Stimulated activated naive B cell treated with anti-CD40 and anti-IgM and Interleukin-4, amounts not matched to agents 10 μg/mL and 1 μg/mL and 100 μg/mL, for 72 hours (primary cell): ENCODE data around the gene WDR73.
"Not testable (repeated sequence)": the region's sequence is repeated elsewhere in the genome, so short reads cannot be mapped to it uniquely, and the experiment has no call there.

ENCODE experiments used
- ATAC-seq, 2 donors: fragments of 150-1000 bp; cut with Tn5 transposase; replicated peaks; 2 replicates each; pipeline ENCODE4 v1.10.0; 2021; ENCODE audit warnings: moderate library complexity in 1 of 2
- DNase-seq: peaks from one replicate; pipeline ENCODE4 v3.0.0; 2021
- H3K27ac Mint-ChIP-seq: one replicate; pipeline ENCODE4 v1.8.0; 2022; ENCODE audit warnings: mild to moderate bottlenecking, mixed read lengths
- H3K27me3 Mint-ChIP-seq, 2 donors: one replicate each; pipeline ENCODE4 v1.8.0; 2022; ENCODE audit warnings: mixed read lengths in 2 of 2
- H3K36me3 Mint-ChIP-seq, 2 donors: one replicate each; pipeline ENCODE4 v1.8.0; 2022; ENCODE audit warnings: mixed read lengths in 2 of 2, mild to moderate bottlenecking in 1 of 2
- H3K4me1 Mint-ChIP-seq, 2 donors: one replicate each; pipeline ENCODE4 v1.8.0; 2022; ENCODE audit warnings: mixed read lengths in 2 of 2, mild to moderate bottlenecking in 1 of 2
- H3K4me3 Mint-ChIP-seq, 2 donors: one replicate each; pipeline ENCODE4 v1.8.0; 2022; ENCODE audit warnings: mild to moderate bottlenecking in 2 of 2, mixed read lengths in 2 of 2, moderate library complexity in 1 of 2
- H3K9me3 Mint-ChIP-seq, 2 donors: one replicate each; pipeline ENCODE4 v1.8.0; 2022; ENCODE audit warnings: mixed read lengths in 2 of 2, mild to moderate bottlenecking in 1 of 2

The WDR73 gene

DNA sequence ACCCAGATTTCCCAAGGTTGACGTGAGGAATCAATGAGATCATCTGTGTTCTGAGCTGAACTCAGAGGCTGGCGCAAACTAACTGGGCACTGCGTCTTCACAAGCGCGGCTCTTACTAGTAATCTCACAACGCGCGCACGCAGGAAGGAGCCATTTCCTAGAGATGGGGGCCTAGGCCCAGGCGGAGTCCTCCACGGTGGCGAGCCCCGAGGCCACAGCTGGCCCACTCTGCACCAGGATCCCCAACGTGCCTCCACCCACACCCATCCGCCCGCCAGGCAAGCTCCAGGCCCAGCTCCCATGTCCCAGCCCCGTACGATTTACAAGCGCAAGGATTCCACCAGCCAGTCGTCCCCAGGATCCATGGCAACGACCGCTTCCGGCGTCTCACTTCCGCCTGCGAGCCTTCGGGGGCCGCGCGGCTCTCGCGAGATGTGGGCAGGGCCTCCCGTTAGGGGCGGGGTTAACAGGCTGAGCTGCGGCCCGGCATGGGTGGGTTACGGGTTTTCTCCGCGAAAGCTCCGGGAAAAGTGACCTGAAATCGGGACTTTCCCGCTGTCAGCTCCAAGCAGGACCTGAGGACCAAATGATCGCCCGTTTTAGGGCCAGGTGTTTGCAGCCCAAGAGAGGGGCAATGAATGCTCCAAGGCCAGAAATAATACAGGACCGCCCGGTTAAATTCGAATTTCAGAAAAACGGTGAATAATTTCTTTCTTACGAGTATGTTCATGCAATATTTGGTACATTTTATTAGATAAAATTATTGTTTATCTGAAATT lies at the start of gene WDR73:
WDR73 (minus strand) TSS at position 374 of the 779 bp plus-strand sequence; CDS start at position 365, 9 bp downstream.
- H3K4me1 Mint-ChIP-seq: peaks cover 28 to 55% of the 10 kb centered on the region in 2 donors
- ATAC-seq (peak; percentile 82 to 85), DNase-seq (peak; percentile 95)
- H3K36me3 Mint-ChIP-seq: peaks cover 17 to 20% of the 10 kb centered on the region in 2 donors
- H3K27me3 Mint-ChIP-seq: no peaks in the 10 kb centered on the region
- H3K9me3 Mint-ChIP-seq: no peaks in the 10 kb centered on the region
- H3K4me3 Mint-ChIP-seq: peak within 1 kb of the TSS; percentile 99
- H3K27ac Mint-ChIP-seq: peak within 1 kb of the TSS; percentile 99

DNA sequence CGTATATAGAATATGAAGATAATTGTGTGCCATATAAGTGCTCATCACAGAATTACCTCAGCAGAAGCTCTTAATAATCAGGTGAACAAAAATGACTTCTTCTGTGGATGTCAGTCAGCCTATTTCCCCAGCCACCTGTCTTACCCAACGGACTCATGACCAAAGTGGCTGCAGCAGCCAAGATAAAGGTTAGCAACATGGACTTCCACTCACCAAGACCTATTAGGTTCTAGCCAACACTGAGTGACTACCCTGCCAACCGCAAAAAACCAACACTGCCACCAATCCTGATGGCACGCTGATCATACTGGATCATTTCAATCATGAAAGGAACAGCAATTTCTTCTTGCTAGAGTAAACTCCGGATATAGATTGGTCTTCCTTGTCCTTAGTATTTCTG lies 49.7 kb upstream of the WDR73 start:
- DNase-seq (no peak), ATAC-seq (no peak)
- Mint-ChIP-seq H3K4me1 (peaks cover 36 to 61% of the 10 kb centered on the region in 2 donors), H3K4me3 (no peak overlapping the region), H3K9me3 (no peaks in the 10 kb centered on the region), H3K27me3 (no peaks in the 10 kb centered on the region), H3K27ac (no peak overlapping the region), H3K36me3 (peaks cover 26 to 42% of the 10 kb centered on the region in 2 donors)

DNA sequence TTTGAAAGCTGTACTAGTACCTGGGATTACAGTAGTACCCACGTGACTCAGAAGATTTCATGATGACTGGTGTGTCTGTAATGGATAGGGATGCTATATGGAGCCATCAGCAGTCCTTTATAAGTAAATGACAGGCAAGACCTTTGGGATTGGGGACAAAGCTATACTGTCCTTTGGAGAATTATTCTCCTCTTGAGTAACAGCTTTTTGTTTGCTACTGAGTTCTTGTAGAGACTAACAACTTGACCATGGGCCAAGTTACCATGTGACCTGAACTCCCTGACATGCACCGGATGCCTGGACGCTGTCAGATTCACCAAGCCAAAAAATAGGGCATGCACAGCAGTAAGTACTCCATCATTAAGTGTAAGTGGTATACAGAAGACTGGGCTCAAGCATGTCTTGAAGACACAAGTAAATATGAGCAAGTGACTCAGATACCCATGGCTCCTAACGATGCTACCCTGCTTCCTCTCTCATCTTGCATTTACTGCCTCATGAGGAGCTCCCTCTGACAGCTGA lies 48.9 kb upstream of the WDR73 start:
- Mint-ChIP-seq H3K36me3 (peaks cover 22 to 38% of the 10 kb centered on the region in 2 donors), H3K27ac (peak overlapping the region; percentile 39), H3K4me1 (peaks cover 32 to 56% of the 10 kb centered on the region in 2 donors), H3K27me3 (no peaks in the 10 kb centered on the region), H3K4me3 (no peak overlapping the region), H3K9me3 (no peaks in the 10 kb centered on the region)
- ATAC-seq: no peak
- DNase-seq: no peak

DNA sequence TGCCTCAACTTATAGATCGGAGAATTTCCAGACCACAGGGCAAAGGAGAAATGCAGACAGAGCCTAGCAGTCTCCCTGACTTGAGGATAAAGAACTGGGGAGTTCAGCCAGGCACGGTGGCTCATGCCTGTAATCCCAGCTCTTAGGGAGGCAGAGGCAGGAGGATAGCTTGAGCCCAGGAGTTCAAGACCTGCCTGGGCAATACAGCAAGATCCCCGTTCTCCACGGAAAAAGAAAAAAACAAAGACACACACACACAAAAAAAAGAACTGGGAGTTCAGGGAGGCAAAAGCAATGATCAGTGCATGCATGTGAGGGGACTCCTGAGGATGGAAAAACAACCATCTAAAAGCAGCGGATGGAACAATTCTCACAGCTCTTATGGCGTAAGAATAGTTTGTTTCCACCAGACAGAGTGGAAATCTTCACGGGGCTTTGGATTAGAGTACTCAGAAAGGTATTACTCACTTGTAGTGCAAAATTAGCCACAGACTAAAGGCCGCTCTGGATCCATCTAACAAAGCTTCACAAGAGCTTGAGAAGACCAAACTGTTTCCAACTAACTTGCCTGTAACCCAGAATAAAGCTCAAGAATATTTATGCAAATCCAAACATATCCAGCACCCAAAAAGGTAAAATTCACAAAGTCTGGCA lies 45.6 kb upstream of the WDR73 start:
- peak overlapping the region; percentile 14 for H3K27ac Mint-ChIP-seq
- ATAC-seq (peak; percentile 61 to 68), DNase-seq (no peak)
- no peaks in the 10 kb centered on the region for H3K27me3 Mint-ChIP-seq
- H3K36me3 Mint-ChIP-seq: peaks cover 20 to 30% of the 10 kb centered on the region in 2 donors
- peaks cover 26 to 54% of the 10 kb centered on the region in 2 donors for H3K4me1 Mint-ChIP-seq
- H3K9me3 Mint-ChIP-seq: no peaks in the 10 kb centered on the region
- no peak overlapping the region for H3K4me3 Mint-ChIP-seq

DNA sequence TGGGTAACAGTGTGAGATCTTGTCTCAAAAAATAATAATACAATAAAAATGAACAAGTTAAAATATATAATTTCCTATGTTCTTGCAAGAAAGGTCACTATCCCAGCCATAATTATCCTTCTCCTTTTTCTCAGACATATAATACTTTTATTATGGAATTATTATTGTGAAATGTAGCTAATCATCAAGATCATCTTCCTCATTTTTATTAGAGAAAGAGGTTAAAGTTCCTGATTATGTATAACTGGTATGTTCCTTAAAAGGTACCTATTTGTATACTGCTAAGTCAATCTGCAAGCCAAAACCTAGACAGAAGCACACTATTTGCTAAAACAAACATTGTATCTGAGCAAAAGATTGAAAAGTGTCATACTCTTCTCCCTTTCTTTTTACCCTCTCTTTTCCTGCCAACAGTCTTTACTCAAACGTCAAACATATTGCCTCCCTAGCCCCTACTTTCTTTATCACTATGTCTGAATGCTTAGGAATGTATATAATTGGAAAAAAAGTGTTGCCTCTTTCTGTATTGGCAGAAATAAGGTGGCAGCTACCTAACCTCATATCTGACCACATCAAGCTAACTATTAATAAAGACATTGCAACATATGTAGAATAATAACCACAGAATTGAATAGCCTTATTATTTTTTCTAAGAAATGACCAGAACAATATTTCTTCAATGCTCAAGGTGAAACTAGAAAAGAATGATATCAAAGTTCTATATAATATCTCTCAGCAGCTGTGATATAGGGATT lies 43.3 kb upstream of the WDR73 start:
- no peaks in the 10 kb centered on the region for H3K9me3 Mint-ChIP-seq
- no peak overlapping the region for H3K27ac Mint-ChIP-seq
- no peak for ATAC-seq

DNA sequence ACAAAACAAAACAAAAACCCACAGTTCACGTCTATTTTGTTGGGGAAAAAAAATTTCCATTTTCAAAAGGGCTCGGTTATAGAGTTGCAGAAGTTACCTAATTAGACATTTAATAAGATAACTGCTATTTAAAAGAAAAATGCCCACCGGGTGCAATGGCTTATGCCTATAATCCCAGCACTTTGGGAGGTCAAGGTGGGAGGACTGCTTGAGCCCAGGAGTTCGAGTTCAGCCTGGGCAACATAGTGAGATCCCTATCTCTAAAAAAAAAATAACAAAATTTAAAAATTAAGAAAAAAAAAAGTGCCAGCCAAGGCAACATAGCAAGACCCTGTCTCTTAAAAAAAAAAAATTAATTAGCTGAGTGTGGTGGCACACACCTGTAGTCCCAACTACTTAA lies 42.7 kb upstream of the WDR73 start:
- no peak for ATAC-seq
- Mint-ChIP-seq H3K4me3 (no peak overlapping the region), H3K4me1 (peaks cover 11 to 40% of the 10 kb centered on the region in 2 donors), H3K27ac (no peak overlapping the region), H3K27me3 (no peaks in the 10 kb centered on the region), H3K36me3 (peaks cover 17 to 22% of the 10 kb centered on the region in 2 donors), H3K9me3 (no peaks in the 10 kb centered on the region)
- DNase-seq: no peak

More for the DNA sequence above, 43.3 kb upstream of the WDR73 start:
- DNase-seq: no peak
- Mint-ChIP-seq H3K4me1 (peaks cover 11 to 34% of the 10 kb centered on the region in 2 donors), H3K27me3 (no peaks in the 10 kb centered on the region), H3K36me3 (peaks cover 12 to 15% of the 10 kb centered on the region in 2 donors), H3K4me3 (no peak overlapping the region)

DNA sequence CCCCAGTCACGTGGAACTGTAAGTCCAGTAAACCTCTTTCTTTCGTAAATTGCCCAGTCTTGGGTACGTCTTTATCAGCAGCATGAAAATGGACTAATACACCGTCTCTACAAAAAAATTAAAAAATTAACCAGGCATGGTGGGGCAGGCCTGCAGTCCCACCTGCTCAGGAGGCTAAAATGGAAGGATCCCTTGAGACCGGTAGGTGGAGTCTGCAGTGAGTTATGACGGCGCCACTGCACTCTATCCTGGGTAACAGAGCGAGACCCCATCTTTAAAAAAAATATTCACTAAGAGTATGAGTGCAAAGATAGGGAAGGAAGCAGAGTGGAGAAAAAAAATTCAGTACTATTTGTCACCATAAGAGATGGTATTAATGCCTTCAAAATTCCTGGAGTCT lies 36.3 kb upstream of the WDR73 start:
- Mint-ChIP-seq H3K36me3 (peaks cover 42 to 44% of the 10 kb centered on the region in 2 donors), H3K4me3 (no peak overlapping the region), H3K27me3 (no peaks in the 10 kb centered on the region), H3K27ac (peak overlapping the region; percentile 20), H3K9me3 (peaks cover 6 to 8% of the 10 kb centered on the region in 2 donors), H3K4me1 (peaks cover 14 to 44% of the 10 kb centered on the region in 2 donors)
- peak; percentile 43 to 46 for ATAC-seq
- no peak for DNase-seq

DNA sequence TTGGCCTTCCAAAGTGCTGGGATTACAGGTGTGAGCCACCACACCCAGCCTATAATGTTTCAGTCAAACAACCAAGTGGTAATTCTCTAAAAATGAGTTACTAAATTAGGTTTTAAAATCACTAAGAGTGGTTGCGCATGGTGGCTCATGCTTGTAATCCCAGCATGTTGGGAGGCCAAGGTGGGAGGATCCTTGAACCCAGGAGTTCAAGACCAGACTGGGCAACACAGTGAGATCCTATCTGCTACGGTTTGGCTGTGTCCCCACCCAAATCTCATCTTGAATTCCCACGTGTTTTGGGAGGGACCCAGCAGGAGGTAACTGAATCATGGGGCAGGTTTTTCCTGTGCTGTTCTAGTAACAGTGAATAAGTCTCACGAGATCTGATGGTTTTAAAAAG lies 35.8 kb upstream of the WDR73 start:
- no peak for ATAC-seq
- no peaks in the 10 kb centered on the region for H3K27me3 Mint-ChIP-seq
- DNase-seq: no peak
- peaks cover 45 to 46% of the 10 kb centered on the region in 2 donors for H3K36me3 Mint-ChIP-seq
- peaks cover 14 to 43% of the 10 kb centered on the region in 2 donors for H3K4me1 Mint-ChIP-seq
- H3K9me3 Mint-ChIP-seq: peaks cover 6 to 8% of the 10 kb centered on the region in 2 donors
- H3K27ac Mint-ChIP-seq: peak overlapping the region; percentile 20
- no peak overlapping the region for H3K4me3 Mint-ChIP-seq

DNA sequence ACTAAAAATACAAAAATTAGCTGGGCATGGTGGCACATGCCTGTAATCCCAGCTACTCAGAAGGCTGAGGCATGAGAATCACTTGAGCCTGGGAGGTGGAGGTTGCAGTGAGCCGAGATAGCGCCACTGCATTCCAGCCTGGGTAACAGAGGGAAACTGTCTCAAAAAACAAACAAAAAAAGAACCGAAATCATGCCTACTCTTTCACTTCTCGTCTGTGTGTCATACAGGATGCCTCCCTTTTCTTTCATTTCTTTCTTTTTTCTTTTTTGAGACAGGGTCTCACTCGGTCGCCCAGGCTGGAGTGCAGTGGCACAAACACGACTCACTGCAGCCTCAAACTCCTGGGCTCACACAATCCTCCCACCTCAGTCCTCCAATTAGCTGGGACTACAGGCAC lies 32.4 kb upstream of the WDR73 start:
- not testable (repeated sequence) for H3K27me3 Mint-ChIP-seq, H3K9me3 Mint-ChIP-seq, DNase-seq
- Mint-ChIP-seq H3K36me3 (peaks cover 51 to 59% of the 10 kb centered on the region in 2 donors), H3K27ac (peak overlapping the region; percentile 84), H3K4me3 (peak overlapping the region; percentile 30 to 62), H3K4me1 (peaks cover 17 to 49% of the 10 kb centered on the region in 2 donors)
- peak; percentile 85 to 88 for ATAC-seq

DNA sequence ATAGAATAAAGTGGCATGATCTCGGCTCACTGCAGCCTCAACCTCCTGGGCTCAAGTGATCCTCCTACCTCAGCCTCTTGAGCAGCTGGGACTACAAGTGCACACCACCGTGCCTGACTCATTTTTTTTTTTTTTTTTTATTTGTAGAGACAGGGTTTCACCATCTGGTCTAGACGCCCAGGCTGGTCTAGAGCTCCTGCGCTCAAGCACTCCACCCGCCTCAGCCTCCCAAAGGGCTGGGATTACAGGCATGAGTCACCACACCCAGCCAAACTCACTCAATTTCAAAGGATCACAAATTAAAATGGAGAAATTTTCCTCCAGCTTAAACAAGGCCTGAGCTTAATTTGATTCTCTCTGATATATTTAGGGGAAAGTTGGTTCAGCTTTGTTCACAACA lies 31.2 kb upstream of the WDR73 start:
- Mint-ChIP-seq H3K4me3 (no peak overlapping the region), H3K36me3 (peaks cover 44 to 55% of the 10 kb centered on the region in 2 donors), H3K4me1 (peaks cover 13 to 40% of the 10 kb centered on the region in 2 donors), H3K27me3 (no peaks in the 10 kb centered on the region), H3K27ac (no peak overlapping the region), H3K9me3 (peaks cover 2 to 4% of the 10 kb centered on the region in 2 donors)
- ATAC-seq: no peak
- DNase-seq: no peak

DNA sequence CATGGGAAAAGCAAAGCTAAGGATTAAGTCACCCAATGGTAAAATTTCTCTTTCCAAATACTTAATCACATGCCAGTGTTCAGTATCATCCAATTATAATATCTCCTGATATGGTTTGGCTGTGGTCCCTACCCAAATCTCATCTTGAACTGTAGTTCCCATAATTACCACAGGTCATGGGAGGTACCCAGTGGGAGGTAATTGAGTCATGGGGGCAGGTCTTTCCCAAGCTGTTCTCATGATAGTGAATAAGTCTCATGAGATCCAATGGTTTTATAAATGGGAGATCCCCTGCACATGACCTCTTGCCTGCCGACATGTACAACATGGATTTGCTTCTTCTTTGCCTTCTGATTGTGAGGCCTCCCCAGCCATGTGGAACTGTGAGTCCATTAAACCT lies 30.0 kb upstream of the WDR73 start:
- Mint-ChIP-seq H3K36me3 (peaks cover 36 to 50% of the 10 kb centered on the region in 2 donors), H3K4me1 (peaks cover 11 to 36% of the 10 kb centered on the region in 2 donors), H3K27me3 (no peaks in the 10 kb centered on the region), H3K27ac (no peak overlapping the region), H3K4me3 (no peak overlapping the region), H3K9me3 (no peaks in the 10 kb centered on the region)
- ATAC-seq: no peak
- no peak for DNase-seq

DNA sequence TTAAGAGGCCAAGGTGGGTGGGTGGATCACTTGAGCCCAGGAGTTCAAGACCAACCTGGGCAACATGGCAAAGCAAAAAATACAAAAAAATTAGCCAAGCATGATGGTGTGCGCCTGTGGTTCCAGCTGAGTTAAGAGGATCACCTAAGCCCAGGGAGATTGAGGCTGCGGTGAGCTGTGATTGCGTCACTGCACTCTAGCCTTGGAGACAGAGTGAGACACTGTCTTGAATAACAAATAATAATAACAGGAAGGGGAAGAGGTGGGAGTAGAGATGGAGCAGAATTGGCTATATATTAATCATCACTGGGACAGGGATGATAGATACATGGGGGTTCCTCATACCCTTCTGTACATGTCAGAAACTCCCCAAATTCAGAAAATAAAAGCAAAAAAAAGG lies 27.7 kb upstream of the WDR73 start:
- no peak for DNase-seq
- H3K36me3 Mint-ChIP-seq: peaks cover 22 to 42% of the 10 kb centered on the region in 2 donors

DNA sequence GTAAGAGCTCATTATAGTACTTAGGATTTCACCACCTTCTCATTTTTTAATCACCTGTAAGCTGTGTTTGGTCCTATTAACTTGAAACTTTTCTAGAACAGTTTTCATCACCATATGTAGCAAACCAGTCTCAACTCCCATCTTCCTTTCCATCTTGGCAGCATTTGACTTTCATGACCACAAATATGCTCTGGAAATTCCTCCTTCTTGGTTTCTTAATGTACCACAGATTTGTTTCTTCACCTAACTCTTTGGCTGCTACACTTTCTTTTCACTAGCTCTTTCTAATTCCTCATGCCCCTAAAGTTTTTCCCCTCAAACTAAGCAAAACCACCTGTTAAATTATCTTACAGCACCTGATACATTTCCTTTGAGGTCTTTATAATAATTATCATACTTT lies 17.1 kb upstream of the WDR73 start:
- Mint-ChIP-seq H3K27ac (no peak overlapping the region), H3K4me1 (peaks cover 13 to 22% of the 10 kb centered on the region in 2 donors), H3K4me3 (no peak overlapping the region), H3K36me3 (peaks cover 27 to 44% of the 10 kb centered on the region in 2 donors), H3K27me3 (no peaks in the 10 kb centered on the region), H3K9me3 (no peaks in the 10 kb centered on the region)
- DNase-seq: no peak
- no peak for ATAC-seq

More for the DNA sequence above, 27.7 kb upstream of the WDR73 start:
- peak in 1 of 2 donors; percentile 45 for ATAC-seq
- H3K27ac Mint-ChIP-seq: peak overlapping the region; percentile 25
- H3K9me3 Mint-ChIP-seq: no peaks in the 10 kb centered on the region
- no peaks in the 10 kb centered on the region for H3K27me3 Mint-ChIP-seq
- no peak overlapping the region for H3K4me3 Mint-ChIP-seq
- peaks cover 9 to 25% of the 10 kb centered on the region in 2 donors for H3K4me1 Mint-ChIP-seq

DNA sequence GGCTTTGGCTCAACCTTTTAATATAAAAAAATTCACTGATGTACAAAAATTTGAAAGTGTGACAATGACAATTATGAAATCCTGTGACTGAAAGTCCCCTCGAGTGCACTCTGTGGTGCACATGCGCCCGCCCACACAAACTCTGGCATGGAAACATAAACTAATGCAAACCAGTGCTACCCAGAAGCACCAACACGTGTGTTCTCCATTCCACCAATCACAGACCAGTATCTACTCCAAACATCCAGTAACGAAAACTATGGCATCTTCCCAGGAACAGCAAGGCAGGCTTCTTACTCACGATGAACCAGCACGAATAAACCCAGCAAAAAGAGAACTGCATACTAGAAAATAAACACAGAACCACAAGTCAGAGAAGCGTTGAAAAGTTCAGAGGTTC lies 15.6 kb upstream of the WDR73 start:
- peaks cover 26 to 47% of the 10 kb centered on the region in 2 donors for H3K36me3 Mint-ChIP-seq
- no peak for DNase-seq

More for the DNA sequence above, 15.6 kb upstream of the WDR73 start:
- peaks cover 13 to 22% of the 10 kb centered on the region in 2 donors for H3K4me1 Mint-ChIP-seq
- H3K9me3 Mint-ChIP-seq: no peaks in the 10 kb centered on the region
- H3K27me3 Mint-ChIP-seq: no peaks in the 10 kb centered on the region
- peak overlapping the region; percentile 26 for H3K27ac Mint-ChIP-seq
- H3K4me3 Mint-ChIP-seq: no peak overlapping the region
- no peak for ATAC-seq
